Stimulated activated CD8-positive, alpha-beta memory T cell treated with anti-CD3 and anti-CD28 coated beads, Interleukin-4, amount 100 ng/mL, for 4 hours (primary cell): Measurements from ENCODE around the gene TNIP3.
"Not testable (repeated sequence)": the region's sequence is repeated elsewhere in the genome, so short reads cannot be mapped to it uniquely, and the experiment has no call there.

Source experiments
- DNase-seq, 2 donors: peaks; one replicate each; pipeline ENCODE4 v3.0.0-alpha.2; 2020; ENCODE audit warnings: low read depth in 2 of 2, low spot score in 1 of 2

Gene TNIP3

DNA sequence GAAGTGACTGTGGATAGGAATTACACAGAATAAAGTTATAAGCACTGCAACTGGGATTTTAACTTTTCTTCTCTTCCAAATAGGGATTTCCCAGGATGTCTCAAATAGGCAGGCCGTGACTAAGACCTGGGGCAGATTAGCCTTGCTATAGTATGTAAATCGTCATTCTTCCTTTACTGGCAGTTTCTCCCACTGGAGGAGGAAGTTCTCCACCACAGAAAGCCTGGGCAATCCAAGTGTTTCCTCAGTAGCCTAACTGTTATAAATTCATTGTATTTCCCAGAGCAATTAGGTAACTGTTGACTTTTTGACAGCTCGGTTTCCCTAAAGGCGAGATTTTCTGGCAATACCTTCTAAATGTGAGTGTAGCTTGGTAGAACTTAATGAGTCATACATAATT, at the start of gene TNIP3:
Gene TNIP3 (minus strand): TSS at position 31 of the 400 bp plus-strand sequence. CDS start 196 bp downstream, outside the sequence.
- DNase-seq, result no peak

- DNase-seq, result no peak
These were observed 48.7 kb upstream of the TNIP3 start for GRCh38 chr4:121212806-121213205.

GRCh38 chr4:121209171-121209570, 45.0 kb upstream of the TNIP3 start:
- no peak for DNase-seq

- no peak for DNase-seq
These were observed 44.3 kb upstream of the TNIP3 start for GRCh38 chr4:121208244-121209007.

- not testable (repeated sequence) for DNase-seq
These were observed 41.7 kb upstream of the TNIP3 start for GRCh38 chr4:121205777-121206176.

GRCh38 chr4:121200795-121201472, 36.8 kb upstream of the TNIP3 start:
- DNase-seq, result no peak

DNA sequence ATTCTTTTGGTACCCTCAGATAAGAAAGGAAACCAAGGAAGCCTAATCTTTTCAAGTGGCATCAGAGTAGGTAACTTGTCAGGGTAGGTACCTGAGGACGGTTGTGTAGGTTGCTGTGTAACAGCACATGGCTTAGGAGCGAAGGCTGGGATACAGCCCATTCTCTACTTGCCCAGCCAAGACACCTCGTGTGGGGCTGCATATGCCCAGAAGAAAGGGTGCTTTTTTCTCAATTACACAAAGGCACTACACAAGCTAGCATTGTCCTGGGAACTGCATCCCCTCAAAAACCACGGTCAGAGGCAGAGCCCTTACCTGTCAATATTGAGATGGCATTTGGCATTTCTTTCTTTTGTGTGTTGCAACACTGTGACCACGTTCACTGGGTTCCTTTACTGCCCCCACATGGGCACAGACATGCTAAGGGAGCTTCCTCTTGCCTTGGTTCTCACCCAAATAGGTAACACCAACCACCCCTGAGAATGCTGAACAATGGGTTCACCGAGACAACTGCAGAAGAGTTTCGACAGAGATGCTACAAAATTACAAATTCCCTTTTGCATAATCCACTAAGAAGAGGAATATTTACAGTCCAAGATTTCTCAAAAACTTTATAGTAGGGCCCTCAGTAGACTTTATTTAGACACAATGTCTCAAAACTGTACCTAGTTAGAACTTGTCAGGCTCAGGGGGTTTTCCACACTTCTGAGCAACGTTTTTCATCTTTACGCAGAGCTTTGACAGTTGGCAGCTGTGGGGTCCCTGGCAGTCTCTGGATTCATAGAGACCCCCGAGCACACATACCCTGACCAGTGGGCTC, 35.8 kb upstream of the TNIP3 start:
- no peak for DNase-seq

DNA sequence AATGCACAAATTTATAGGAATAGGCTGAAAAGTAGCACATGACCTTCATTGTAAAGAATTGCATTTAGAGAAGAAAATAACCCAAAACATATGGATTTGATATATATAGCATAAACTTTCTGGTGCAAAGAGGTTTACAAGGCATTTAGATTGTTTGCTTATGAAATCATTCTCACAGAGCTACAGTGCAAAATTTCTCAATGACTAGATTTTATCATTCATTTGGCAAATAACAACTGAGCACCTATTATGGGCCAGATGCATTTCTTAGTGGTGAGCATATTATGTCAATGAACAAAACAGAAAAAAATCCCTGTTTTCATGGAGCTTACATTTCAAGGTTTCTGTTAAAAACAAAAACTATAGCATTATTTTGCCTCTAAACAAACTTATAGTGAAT, 34.1 kb upstream of the TNIP3 start:
- DNase-seq, result no peak

DNA sequence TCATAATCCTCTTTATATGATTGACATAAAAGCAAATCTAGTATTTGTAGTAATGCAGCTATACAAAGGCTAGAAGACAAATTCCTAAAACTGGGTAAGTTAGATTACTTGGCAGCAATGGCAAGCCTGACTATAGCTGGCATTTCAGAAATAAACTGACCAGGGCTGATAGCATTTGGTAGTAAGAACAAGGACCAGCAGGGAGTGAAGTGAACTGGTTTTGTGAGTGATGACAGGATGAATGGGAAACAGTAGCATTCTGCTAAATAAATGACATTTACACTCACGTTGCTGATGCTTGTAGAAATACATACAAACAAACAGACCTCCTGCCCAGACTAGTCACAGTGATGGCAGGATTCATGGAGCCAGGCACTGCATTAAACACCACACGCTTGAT, 31.5 kb upstream of the TNIP3 start:
- DNase-seq, result no peak

- no peak for DNase-seq
These were observed 28.4 kb upstream of the TNIP3 start for GRCh38 chr4:121192480-121192879.

- no peak for DNase-seq
These were observed 27.9 kb upstream of the TNIP3 start for GRCh38 chr4:121192013-121192412.

- no peak for DNase-seq
These were observed 27.2 kb upstream of the TNIP3 start for GRCh38 chr4:121191361-121191760.

- DNase-seq, result no peak
These were observed 26.3 kb upstream of the TNIP3 start for GRCh38 chr4:121190389-121190788.

DNA sequence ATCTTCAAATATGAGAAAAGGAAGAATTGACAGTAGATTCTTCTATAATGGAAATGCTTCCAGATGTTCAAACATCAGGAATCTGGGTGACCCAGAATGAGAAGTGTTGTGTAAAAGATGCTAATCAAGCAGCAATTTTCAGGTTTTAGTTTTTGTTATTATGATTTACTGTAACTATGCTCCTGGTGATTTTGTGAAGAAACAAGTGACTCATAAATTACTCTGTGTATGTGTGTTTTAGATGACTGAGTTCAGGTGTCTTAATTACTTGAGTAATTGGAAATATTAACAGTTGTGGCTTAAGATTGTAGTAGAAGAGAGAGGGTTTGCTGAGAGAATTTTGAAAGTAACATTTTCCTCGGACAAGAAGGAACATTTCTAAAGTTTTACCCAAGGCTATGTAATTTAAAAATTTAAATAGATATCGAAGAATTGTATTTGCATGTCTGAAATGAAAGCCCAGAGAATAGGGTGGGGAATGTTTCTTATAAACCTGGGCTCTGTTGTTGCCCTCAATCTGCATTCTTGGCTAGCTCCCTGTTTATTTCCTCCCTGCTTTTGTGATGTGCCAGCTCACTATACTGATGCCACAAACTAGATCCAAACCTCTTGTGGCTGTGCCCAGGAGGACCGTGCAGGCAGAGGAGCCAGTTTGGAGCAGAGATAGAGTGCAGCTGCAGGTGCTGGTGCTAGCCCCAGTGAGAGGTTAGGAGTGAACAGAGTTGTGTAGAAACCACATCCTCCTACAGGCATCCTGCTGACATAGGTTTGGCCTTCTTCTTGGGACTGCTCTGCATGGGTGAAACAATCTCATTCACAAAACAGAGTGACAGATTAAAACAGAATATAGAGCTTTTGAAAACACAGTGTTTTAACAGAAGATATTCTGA, 25.4 kb upstream of the TNIP3 start:
- DNase-seq, result no peak

GRCh38 chr4:121187206-121187605, 23.1 kb upstream of the TNIP3 start:
- DNase-seq, result no peak

- DNase-seq, result no peak
These were observed 21.8 kb upstream of the TNIP3 start for GRCh38 chr4:121185960-121186359.

DNA sequence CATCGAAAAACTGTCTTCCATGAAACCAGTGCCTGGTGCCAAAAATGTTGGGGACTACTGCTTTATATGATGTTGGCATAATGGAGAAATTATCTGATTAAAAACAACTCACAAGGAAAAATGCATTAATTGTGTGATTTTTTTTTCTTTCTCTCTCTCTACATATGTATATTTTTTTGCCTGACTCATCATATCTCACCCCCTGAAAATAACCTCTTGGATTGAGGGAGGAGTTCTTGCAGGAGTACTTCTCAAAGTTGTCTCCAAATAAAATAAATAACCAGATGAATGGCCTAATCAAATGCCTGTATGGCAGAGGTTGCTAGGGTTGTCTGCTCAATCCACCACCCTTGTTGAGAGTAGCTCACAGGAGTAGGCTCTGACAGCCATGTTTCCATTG, 19.9 kb upstream of the TNIP3 start:
- DNase-seq, result no peak

DNA sequence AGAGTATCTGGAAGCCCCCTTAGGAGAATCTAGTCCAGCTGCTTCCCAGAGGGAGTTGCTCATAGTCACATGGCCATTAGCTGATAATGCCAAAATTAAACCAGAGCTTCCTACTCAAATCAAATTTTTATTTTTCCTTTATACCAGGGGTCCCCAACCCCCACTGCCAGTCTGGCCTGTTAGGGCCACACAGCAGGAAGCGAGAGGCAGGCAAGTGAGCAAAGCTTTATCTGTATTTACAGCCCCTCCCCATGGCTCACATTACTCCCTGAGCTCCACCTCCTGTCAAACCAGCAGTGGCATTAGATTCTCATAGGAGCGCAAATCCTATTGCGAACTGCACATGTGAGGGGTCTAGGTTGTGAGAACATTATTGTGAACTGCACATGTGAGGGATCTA, 19.2 kb upstream of the TNIP3 start:
- no peak for DNase-seq

DNA sequence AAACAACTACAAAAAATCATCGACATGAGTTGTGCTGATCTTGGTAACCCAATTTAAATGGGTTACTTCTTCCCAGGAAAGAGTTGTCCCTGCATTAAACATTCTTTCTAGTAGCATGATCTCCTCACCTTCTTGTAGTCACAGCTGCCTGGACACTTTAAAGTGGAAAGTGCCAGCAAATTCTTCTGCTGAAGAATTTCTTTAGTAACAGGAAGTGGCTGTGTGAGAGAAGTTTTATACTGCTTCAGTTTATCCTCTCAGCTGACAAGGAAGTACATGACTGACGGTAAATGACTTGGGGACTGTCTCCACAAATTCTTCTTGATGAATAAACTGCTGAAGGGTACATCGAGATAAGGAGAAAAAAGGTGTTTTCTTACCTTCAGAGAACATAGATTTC, 18.2 kb upstream of the TNIP3 start:
- no peak for DNase-seq

GRCh38 chr4:121181493-121181892, 17.4 kb upstream of the TNIP3 start:
- no peak for DNase-seq

DNA sequence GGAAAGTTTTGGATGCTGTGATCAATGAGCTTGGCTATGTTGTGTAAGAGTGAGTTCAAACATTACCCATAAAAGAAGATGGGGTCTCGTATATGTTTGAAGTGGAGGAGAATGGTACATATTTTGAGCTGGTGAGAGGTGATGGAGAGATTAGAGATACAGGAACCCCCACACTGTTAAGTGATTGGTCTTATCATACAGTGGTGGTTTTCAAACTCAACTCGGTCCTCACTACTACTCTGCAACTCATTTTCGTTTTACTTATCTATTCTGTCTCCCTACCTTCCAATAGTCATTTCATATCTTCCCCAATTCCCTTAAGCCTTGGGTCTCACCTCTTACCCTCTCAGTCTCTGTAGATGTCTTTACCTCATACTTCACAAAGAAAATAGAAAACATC, 16.4 kb upstream of the TNIP3 start:
- DNase-seq, result no peak
